Measurements from ENCODE around the gene USP34. TPM values are rescaled to one million over a fixed set of nuclear protein-coding genes. Genes with fewer than 3 reads are reported as not detected.

Gene USP34
- total and polyA plus RNA-seq, 3 donors from 2014 or later, result 92.3 to 235 (median 230) TPM

DNA sequence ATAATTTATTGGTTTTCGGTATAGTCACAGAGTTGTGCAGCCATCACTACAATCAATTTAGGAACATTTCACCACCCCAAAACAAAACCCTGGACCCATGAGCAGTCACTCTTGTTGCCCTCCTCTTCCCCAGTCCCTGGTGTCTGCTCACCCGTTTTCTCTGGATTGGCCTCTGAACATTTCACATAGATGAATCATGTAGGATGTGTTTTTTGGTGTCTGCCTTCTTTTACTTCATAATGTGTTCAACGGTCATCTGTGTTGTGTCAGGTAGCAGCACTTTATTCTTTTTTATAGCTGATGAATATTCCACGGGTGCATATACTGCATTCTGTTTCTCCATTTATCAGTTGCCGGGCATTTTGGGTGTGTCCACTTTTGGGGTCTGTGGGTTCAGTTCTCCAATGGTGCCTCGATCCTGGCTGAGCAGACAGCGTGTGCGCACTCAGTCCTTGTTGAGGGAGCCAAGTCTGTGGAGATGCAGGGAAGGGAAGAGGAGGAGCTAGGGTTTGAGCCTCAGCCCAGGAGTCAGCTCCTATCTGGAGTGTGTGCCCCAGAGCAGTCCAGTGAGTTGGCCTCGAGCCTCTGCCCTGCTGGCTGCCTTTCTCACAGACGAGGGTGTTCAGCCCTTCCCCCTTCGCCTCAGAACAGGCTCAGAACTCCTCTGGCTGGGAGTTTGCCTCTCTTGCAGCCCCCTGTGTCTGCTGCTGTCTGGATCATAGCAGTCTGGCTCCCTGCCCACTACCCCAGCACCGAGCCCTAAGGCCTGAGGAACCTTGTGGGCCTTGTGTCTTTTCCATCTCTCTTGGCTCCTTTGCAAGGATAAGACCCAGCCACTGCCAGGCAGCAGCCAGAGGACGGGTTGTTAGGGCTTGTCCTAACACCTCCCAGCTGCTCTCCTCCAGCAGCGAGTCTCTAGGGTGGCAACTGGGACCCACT is 290.9 kb downstream of the USP34 start:
- Histone ChIP-seq H3K27me3 (no peaks in the 10 kb centered on the region), H3K9me3 (no peaks in the 10 kb centered on the region), H3K4me1 (peaks cover 42% of the 10 kb centered on the region), H3K4me3 (no peak overlapping the region), H3K36me3 (ENCODE audit: low read depth, missing control alignments) (no peaks in the 10 kb centered on the region), H3K27ac (peak overlapping the region; percentile 63 to 100)
- intact Hi-C loops (cut with DNase I; ENCODE audit: low total_unique reads), result no loop called here
- no peak for TF ChIP-seq POLR2A (IDR thresholded peaks at IDR 0.05)
- TF ChIP-seq CTCF (IDR thresholded peaks at IDR 0.05), result no peak
- WGBS, 2 donors, result 43 to 48% methylated on average over 14 of the region's 14 CpGs
- peak; percentile 88 for DNase-seq

DNA sequence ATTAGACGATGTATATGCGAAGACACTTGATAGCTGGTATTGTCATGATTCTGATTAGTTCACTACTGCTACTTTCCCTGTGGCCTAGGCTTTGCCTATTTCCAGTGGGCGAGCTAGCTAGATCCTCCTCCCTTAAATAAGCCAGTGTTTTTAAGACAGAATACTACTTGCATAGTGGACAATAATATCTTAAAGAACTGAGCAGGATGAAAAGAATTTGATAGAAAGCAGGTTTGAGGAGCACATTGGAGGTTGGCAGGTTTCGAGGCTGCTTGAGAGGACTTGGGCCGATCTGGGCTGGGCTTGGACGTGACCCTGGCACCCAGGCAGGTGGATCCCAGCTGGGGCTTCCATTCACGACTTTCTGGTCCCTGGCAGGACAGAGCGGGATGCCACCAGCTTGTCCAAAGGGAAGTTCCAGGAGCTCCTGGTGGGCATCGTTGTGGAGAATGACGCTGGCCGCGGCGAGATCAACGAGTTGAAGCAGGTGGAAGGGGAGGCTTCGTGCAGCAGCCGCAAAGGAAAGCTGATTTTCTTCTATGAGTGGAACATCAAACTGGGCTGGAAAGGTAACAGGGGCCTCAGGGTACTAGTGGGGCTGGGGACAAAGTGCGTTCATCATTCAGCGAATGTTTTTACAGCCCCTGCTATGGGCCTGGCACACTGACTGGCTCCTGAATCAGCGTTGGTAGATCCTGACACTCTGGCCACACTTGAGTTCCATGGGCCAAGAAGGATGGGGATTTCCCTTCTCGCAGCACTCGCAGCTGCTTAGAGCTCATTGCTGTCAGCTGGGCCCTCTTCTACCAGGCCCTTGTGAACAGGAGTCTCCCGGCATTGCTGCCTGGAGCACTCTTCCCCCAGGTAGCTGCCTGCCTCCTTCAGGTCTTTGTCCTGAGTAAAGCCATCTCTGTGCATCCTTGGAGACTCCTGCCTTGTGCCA is 292.0 kb downstream of the USP34 start:
- DNase-seq, result no peak
- Histone ChIP-seq H3K9me3 (no peaks in the 10 kb centered on the region), H3K4me3 (peak overlapping the region; percentile 90 to 97), H3K27me3 (no peaks in the 10 kb centered on the region), H3K36me3 (ENCODE audit: low read depth, missing control alignments) (no peaks in the 10 kb centered on the region), H3K4me1 (peaks cover 46% of the 10 kb centered on the region), H3K27ac (peak overlapping the region; percentile 100)
- 56 to 75% methylated on average over 22 of the region's 22 CpGs for WGBS, 2 donors
- TF ChIP-seq CTCF (IDR thresholded peaks at IDR 0.05), result no peak
- no peak for TF ChIP-seq POLR2A (IDR thresholded peaks at IDR 0.05)
- intact Hi-C loops (cut with DNase I; ENCODE audit: low total_unique reads), result no loop called here

GRCh38 chr2:61177727-61178549 is 292.9 kb downstream of the USP34 start:
- Histone ChIP-seq H3K9me3 (no peaks in the 10 kb centered on the region), H3K36me3 (ENCODE audit: low read depth, missing control alignments) (no peaks in the 10 kb centered on the region), H3K27me3 (no peaks in the 10 kb centered on the region), H3K4me3 (peak overlapping the region; percentile 90 to 97), H3K27ac (peak overlapping the region; percentile 100), H3K4me1 (peaks cover 46% of the 10 kb centered on the region)
- peak; percentile 41 for DNase-seq
- TF ChIP-seq POLR2A (IDR thresholded peaks at IDR 0.05), result no peak
- no peak for TF ChIP-seq CTCF (IDR thresholded peaks at IDR 0.05)
- 7 to 46% methylated on average over 6 to 45 of the region's 45 CpGs for WGBS, 2 donors
- intact Hi-C loops (cut with DNase I; ENCODE audit: low total_unique reads), result no loop called here
